ENCODE results near the gene CHMP1A.

The CHMP1A gene

DNA sequence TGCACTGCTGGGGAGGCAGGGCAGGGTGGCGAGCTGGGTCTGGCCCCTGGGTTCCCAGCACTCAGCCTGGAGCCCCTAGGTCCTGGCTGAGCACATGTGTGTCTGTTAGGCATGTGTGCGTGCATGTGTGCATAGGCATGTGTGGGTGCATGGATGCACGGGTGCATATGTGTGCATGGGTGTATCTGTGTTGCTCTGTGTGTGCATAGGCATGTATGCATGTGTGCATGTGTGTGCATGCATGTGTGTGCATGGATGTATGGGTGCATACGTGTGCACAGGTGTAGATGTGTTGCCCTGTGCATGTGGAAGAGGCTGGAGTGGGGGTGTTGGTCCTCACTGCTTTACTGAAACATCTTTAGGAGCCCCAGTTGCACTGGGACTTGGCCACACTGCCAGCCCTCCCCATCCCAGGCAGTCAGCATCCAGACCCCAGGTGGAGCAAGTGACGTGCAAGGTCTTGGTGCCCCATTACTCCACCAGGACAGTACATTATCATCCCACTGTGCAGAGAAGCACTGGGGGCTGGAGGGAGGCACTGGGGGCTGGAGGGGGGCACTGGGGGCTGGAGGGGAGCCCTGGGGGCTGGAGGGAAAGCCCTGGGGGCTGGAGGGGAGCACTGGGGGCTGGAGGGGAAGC, 54.4 kb downstream of the CHMP1A start:
- DNase-seq (ENCODE audit: low read depth), result no peak

DNA sequence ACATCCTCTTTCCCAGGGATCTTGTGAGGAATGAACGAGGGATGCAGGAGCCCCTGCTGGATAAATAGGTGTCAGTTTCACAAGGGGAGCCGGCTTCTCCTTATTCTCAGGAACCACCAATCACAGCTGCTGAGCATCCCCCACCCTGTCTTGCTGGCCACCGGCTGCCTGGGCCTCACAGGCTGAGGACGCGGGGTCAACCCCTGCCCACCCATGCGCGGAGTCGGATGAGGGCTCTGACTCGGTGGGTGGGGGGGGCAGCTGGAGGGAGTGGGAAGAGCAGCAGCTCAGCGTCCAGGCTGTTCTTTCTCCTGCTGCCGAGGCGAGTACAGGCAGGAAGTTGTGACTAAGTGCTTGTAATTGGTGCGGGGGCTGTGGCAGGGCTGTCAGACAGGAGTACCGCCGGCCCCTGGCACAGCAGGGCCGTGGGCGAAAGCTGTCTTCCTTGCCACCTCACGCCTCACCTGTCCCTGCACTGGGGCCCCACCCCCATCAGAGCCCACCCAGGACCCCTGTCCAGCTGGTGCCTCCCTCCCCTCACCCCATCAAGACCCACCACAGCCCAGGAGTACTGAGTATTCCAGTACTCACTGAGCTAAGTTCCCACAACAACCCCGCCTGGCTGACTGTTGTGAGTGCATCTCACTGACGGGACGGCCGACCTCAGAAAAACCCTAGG, 55.1 kb downstream of the CHMP1A start:
- DNase-seq (ENCODE audit: low read depth), result peak; percentile 68

DNA sequence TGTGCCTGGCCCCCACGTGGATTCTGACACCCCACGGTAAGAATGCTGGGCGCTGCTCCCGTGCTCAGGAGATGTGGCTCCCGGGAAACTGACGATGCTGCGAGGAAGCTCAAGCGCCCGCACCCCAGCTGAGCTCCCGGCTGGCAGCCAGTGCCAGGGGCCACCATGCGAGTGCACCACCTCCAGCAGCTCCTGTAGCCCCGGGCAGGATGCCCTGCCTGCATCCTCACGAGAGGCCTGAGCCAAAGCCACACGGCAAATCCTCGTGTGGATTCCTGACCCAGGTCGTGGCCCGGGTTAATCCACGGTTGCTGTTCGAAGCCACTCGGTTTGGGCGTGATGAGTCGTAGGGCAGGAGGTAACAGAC, 55.6 kb downstream of the CHMP1A start:
- DNase-seq (ENCODE audit: low read depth), result no peak

DNA sequence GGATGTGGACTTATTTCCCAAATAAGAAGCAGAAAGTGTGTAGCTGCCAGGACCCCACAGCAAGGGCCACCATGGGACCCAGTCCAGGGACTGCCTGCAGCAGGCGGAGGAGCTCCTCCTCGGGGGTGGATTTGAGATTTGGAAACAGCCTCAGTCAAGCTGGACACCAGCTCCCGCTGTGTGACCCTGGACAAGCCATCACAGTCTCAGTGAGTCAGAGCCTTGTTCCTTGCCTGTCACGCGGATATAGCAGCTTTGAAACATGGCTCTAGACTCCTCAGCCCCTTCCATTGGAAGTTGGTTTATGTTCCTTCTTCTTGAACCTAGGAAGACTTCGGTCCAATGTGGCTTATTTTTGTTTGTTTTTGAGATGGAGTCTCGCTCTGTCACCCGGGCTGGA, 56.6 kb downstream of the CHMP1A start:
- no peak for DNase-seq (ENCODE audit: low read depth)

DNA sequence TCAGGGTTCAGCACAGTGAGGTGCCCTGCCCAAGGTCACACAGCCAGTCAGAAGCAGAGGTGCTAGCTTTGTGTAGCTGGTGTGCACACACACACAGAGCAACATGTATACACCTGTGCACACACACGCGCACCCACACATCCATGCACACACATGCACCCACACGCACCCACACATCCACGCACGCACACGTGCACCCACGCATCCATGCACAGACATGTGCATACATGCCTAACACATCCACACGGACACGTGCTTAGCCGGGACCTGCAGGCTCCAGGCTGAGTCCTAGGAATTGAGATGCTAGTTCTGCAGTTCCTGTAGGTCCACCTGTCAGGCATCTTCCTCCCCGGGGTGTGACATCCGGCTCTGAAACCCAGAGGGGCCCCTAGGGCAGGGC, 57.1 kb downstream of the CHMP1A start:
- no peak for DNase-seq (ENCODE audit: low read depth)

DNA sequence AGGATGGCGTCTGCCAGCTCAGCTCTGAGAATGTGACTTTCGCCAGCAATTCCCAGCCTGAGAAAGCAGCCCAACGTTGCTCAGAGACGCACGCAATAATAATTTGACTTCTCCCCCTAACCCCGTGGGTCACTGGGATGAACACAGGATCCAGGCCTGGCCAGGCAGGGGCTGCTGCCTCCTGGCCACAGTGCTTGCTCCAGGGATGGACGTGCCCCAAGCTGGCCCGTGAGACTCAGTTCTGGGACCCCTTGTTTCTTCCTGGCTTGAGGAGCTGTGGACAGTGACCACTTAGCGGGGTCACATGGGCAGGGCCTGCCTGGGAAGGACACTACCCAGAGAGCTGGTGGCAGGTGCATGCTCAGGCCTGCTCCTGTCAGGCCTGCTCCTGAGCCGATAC, 57.6 kb downstream of the CHMP1A start:
- DNase-seq (ENCODE audit: low read depth), result no peak

DNA sequence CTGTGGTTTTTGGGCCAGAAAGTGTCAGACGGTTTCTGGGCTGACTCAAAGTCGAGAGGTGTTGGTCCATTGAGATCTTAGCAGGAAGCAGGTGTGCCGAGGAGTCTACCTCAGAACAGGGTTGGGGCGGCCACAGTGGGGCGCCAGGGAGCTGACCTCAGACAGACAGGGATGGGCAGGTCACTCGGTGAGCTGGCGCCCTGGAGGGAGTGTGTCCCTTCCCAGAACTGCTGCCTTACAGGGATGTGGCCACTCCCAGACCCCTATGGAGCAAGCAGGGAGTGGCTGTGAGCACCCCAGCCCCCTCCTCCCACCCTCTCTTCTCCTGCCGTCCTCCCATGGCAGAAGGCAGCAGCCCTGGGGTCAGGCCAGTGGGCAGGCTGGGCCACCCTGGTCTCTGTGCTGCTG, 58.1 kb downstream of the CHMP1A start:
- DNase-seq (ENCODE audit: low read depth), result no peak

DNA sequence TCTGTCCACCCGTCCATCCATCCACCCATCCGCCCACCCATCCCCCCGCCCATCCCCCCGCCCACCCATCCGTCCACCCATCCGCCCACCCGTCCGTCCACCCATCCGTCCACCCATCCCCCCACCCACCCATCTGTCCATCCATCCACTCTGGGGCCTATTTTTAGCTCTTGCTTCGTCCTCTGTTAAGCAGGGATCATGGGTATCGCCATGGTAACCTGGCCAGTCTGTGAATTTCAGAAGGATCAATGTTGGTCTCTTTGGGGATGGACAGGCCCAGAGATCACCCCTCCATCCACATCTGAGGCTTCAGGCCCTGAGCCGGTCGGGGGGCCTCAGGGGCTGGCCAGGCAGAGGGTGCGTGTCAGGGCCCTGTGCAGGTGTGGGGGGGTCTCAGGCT, 59.3 kb downstream of the CHMP1A start:
- DNase-seq (ENCODE audit: low read depth), result no peak

DNA sequence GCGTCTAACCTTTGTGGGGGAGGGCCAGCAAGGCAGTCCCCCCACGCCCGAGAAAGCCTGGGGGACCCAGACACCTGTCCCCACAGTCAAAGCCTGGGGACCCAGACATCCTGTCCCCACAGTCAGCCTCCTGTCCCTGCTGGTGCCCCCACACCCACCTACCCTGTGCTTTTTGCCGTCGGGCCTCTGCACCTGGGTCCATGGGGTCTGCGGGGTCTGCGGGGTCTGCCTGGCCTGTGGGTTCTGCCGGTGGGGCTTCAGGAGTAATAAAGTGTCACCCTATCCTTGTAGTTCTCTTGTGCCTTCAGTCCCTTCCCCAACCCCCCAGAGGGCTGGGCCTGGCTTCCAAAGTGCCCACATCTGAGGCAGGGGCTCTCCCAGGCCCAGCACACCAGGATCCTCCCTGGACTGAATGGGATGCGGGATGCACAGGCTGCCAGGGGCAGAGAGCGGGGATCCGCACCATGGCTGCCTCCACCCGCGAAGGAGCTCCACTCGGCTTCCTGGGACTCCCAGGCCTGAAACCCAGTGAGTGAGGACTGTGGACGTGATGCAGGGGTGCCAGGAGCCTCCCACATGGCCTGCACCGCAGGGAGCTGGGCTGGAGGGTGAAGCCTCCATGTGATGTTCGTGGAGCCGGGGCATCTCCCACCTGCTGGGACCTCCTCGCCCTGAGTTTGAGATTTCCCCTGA, 60.4 kb downstream of the CHMP1A start:
- DNase-seq (ENCODE audit: low read depth), result no peak

DNA sequence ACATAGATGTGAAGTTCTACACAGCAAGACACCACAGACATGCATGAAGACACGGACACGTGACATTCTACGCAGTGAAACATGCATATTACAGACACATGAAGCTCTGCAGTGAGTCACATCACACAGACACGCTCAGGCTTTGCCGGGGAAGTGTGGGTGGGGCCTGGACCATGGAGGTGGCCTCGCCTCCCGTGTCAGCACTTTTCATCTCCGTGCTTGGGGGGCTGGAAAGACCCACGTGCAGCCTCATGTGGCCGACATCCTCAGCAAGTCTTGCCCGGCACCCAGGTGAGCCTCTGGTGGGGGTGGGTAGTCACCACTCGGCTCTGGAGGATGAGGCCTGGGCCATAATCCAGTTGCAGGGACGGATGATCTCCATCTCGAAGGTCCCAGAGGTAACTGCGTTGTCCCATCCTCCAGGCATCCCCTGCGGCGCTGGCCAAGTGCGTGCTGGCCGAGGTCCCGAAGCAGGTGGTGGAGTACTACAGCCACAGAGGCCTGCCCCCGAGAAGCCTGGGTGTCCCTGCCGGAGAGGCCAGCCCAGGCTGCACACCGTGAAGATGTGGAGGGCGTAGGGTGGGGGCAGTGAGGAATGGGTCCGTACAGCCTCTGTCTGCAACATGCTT, 61.3 kb downstream of the CHMP1A start:
- no peak for DNase-seq (ENCODE audit: low read depth)

DNA sequence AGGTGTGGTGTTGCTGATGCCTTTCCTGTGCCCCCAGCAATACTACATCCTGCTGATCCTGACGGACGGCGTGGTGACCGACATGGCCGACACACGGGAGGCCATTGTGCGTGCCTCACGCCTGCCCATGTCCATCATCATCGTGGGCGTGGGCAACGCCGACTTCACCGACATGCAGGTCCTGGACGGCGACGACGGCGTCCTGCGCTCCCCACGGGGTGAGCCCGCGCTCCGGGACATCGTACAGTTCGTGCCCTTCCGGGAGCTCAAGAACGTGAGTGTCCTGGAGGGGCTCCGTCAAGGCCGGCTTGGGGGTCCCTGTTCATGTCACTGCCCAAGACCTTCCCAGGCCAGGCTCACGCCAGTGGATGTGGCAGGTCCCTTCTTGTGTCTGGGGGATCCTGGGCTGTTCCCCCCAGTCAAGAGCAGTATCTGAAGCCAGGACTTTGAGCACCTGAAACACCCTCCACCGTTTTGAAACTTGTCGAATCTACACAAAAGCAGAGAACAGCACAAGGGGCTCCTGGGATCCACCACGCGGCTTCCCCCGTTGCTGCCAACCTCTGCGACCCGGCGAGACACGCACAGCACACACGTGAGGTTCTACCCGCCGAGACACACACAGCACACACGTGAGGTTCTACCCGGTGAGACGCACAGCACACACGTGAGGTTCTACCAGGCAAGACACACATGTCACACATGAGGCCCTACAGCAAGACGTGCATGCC, 62.0 kb downstream of the CHMP1A start:
- no peak for DNase-seq (ENCODE audit: low read depth)

All from stimulated activated CD8-positive, alpha-beta memory T cell treated with anti-CD3 and anti-CD28 coated beads, Interleukin-12 subunit alpha, Interleukin-12 subunit beta, amount 100 ng/mL, for 4 hours (primary cell).